ENCODE measurements around the gene PRMT7. TPM values are rescaled to one million over a fixed set of nuclear protein-coding genes. Genes with fewer than 3 reads are reported as not detected.

Gene PRMT7
- total RNA-seq, 1 experiment from 2014 or later = 59.3 TPM

GRCh38 chr16:68357521-68357922 lies 46.7 kb downstream of the PRMT7 start:
- Mint-ChIP-seq H3K27me3 (ENCODE audit: low read depth) (no peaks in the 10 kb centered on the region), H3K4me1 (no peaks in the 10 kb centered on the region), H3K4me3 (no peak overlapping the region), H3K36me3 (peaks cover 3% of the 10 kb centered on the region), H3K9me3 (no peaks in the 10 kb centered on the region), H3K27ac (no peak overlapping the region)
- CTCF ChIA-PET = interaction anchor here (1.5 to 1.6 kb wide), 2 partner anchors 93 to 95 kb away, joined by 3 to 4 read pairs; partner anchors contain the start of gene SLC7A6
- no peak for TF ChIP-seq PRRX2 (CRISPR knock-in tag; IDR thresholded peaks at IDR 0.05)
- TF ChIP-seq ZNF423 (CRISPR knock-in tag; IDR thresholded peaks at IDR 0.05) = no peak
- TF ChIP-seq IRF2 (CRISPR knock-in tag; IDR thresholded peaks at IDR 0.05; ENCODE audit: borderline replicate concordance, low read depth) = no peak
- TF ChIP-seq JAZF1 (CRISPR knock-in tag; IDR thresholded peaks at IDR 0.05) = no peak
- no peak for TF ChIP-seq ZNF671 (CRISPR knock-in tag; IDR thresholded peaks at IDR 0.05)
- no peak for TF ChIP-seq CREM (CRISPR knock-in tag; IDR thresholded peaks at IDR 0.05)
- TF ChIP-seq ATF2 (CRISPR knock-in tag; IDR thresholded peaks at IDR 0.05; ENCODE audit: borderline replicate concordance, low read depth) = no peak
- no peak for TF ChIP-seq ZNF396 (CRISPR knock-in tag; IDR thresholded peaks at IDR 0.05; ENCODE audit: borderline replicate concordance)
- TF ChIP-seq AFF4 (CRISPR knock-in tag; IDR thresholded peaks at IDR 0.05; ENCODE audit: borderline replicate concordance) = no peak
- TF ChIP-seq KAT7 (CRISPR knock-in tag; IDR thresholded peaks at IDR 0.05; ENCODE audit: borderline replicate concordance) = no peak
- TF ChIP-seq FOXP1 (CRISPR knock-in tag; IDR thresholded peaks at IDR 0.05; ENCODE audit: borderline replicate concordance) = no peak
- no peak for TF ChIP-seq SOX15 (CRISPR knock-in tag; IDR thresholded peaks at IDR 0.05)
- DNase-seq (ENCODE audit: low spot score) (no peak), ATAC-seq (no peak)
- POLR2A ChIA-PET = no interaction called here

- ChIA-PET POLR2A (no interaction called here), CTCF (interaction anchor here (1.5 to 1.6 kb wide), 2 partner anchors 94 to 96 kb away, joined by 3 to 4 read pairs; partner anchors contain the start of gene SLC7A6)
- Mint-ChIP-seq H3K4me1 (peaks cover 2% of the 10 kb centered on the region; the same call in 1 of the 2 replicates), H3K36me3 (peaks cover 3% of the 10 kb centered on the region), H3K27ac (no peak overlapping the region), H3K9me3 (no peaks in the 10 kb centered on the region), H3K4me3 (no peak overlapping the region), H3K27me3 (ENCODE audit: low read depth) (no peaks in the 10 kb centered on the region)
- TF ChIP-seq, protein P1, sequence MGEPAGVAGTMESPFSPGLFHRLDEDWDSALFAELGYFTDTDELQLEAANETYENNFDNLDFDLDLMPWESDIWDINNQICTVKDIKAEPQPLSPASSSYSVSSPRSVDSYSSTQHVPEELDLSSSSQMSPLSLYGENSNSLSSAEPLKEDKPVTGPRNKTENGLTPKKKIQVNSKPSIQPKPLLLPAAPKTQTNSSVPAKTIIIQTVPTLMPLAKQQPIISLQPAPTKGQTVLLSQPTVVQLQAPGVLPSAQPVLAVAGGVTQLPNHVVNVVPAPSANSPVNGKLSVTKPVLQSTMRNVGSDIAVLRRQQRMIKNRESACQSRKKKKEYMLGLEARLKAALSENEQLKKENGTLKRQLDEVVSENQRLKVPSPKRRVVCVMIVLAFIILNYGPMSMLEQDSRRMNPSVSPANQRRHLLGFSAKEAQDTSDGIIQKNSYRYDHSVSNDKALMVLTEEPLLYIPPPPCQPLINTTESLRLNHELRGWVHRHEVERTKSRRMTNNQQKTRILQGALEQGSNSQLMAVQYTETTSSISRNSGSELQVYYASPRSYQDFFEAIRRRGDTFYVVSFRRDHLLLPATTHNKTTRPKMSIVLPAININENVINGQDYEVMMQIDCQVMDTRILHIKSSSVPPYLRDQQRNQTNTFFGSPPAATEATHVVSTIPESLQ (CRISPR knock-in tag; IDR thresholded peaks at IDR 0.05) = no peak
- no peak for TF ChIP-seq JAZF1 (CRISPR knock-in tag; IDR thresholded peaks at IDR 0.05)
- no peak for TF ChIP-seq ATF1 (CRISPR knock-in tag; IDR thresholded peaks at IDR 0.05)
- no peak for TF ChIP-seq ZBTB21 (CRISPR knock-in tag; IDR thresholded peaks at IDR 0.05; ENCODE audit: borderline replicate concordance)
- no peak for TF ChIP-seq NFYB (CRISPR knock-in tag; conservative IDR thresholded peaks at IDR 0.05; ENCODE audit: low read depth)
- TF ChIP-seq, protein P2, sequence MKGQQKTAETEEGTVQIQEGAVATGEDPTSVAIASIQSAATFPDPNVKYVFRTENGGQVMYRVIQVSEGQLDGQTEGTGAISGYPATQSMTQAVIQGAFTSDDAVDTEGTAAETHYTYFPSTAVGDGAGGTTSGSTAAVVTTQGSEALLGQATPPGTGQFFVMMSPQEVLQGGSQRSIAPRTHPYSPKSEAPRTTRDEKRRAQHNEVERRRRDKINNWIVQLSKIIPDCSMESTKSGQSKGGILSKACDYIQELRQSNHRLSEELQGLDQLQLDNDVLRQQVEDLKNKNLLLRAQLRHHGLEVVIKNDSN (CRISPR knock-in tag; IDR thresholded peaks at IDR 0.05) = no peak
- TF ChIP-seq ESRRA (CRISPR knock-in tag; IDR thresholded peaks at IDR 0.05; ENCODE audit: borderline replicate concordance) = no peak
- no peak for TF ChIP-seq PRRX2 (CRISPR knock-in tag; IDR thresholded peaks at IDR 0.05)
- TF ChIP-seq FOXP1 (CRISPR knock-in tag; IDR thresholded peaks at IDR 0.05; ENCODE audit: borderline replicate concordance) = no peak
- no peak for TF ChIP-seq AR (CRISPR knock-in tag; IDR thresholded peaks at IDR 0.05)
- TF ChIP-seq, protein P3, sequence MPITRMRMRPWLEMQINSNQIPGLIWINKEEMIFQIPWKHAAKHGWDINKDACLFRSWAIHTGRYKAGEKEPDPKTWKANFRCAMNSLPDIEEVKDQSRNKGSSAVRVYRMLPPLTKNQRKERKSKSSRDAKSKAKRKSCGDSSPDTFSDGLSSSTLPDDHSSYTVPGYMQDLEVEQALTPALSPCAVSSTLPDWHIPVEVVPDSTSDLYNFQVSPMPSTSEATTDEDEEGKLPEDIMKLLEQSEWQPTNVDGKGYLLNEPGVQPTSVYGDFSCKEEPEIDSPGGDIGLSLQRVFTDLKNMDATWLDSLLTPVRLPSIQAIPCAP (CRISPR knock-in tag; IDR thresholded peaks at IDR 0.05) = no peak
- no peak for DNase-seq (ENCODE audit: low spot score)
- ATAC-seq = no peak
Observed at GRCh38 chr16:68357923-68358322, 47.1 kb downstream of the PRMT7 start.
